ENCODE data around the gene IL20RB.

Gene IL20RB

GRCh38 chr3:136957751-136958288 lies at the start of gene IL20RB:
IL20RB (plus strand) TSS chr3:136957983; CDS start chr3:136958114, 131 bp downstream.
- no peak for DNase-seq

- DNase-seq = no peak
Observed at GRCh38 chr3:136908297-136908696, 49.5 kb upstream of the IL20RB start.

DNA sequence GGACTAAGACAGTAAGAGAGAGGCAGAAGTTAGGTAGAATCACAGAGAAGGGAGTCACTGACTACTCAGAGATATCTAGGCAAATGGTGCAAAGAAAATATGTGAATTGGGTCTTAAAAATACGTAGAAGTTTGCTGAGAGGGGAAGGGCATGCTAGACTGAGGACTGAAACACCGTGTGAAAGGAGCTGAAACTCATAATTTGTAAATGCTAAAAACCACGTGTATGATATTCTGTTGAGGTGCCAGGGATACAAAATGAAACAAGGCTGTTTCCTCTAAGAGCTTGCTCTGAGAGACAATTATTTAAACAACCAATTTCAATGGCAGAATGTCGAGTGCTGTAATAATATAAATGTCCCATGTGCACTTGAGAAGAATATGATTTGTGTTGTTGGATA lies 48.6 kb upstream of the IL20RB start:
- DNase-seq = no peak

- DNase-seq = no peak
Observed at GRCh38 chr3:136910697-136911096, 47.1 kb upstream of the IL20RB start.

GRCh38 chr3:136913168-136913567 lies 44.6 kb upstream of the IL20RB start:
- no peak for DNase-seq

DNA sequence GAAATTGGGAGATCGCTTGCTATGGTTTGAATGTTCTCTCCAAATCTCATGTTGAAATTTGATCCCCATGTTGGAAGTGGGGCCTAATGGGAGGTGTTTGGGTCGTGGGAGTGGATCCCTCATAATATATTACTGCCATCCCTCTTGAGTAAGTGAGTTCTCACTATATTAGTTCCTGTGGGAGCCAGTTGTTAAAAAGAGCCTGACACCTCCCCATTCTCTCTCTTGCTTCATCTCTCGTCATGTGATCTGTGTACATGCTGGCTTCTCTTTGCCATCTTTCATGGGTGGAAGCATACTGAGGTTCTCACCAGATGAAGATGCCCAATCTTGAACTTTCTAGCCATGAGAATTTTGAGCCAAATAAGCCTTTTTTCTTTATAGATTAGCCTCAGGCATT lies 43.0 kb upstream of the IL20RB start:
- DNase-seq = no peak

- no peak for DNase-seq
Observed at GRCh38 chr3:136916223-136916622, 41.6 kb upstream of the IL20RB start.

DNA sequence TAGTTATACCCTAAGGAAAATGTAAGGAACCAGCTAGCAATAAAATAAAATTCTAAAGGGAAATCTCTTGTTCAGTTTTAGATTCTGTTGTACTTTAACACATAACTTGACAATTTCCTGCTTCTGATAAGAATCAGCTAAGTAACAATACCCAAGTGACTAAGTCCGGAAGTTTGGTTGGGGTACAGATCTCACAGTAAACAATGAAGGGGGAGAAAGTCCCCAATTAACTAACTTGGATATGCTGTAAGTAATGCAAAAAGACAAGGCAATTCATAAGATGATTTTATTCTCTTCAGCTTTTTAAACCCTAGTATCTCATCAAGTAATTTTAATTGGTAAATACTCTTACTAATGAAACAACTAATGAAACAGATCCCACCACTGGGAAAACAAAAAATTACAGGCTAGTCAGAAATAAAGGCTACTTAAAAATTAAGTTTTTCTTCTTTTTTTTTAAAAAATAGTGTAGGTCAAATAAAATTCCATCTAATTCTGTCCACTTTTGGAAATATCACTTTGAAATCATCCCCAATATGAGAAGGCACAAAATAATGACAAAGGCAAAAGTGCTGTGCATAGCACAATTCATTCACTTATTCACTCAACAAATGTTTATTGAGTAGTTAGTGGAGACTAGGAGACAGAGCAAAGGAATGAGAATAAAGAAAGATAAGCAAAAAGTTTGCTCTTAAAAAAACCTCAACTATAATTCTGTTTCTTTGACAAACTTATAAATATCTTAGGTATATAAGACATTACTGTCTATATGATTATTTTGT lies 37.8 kb upstream of the IL20RB start:
- no peak for DNase-seq

DNA sequence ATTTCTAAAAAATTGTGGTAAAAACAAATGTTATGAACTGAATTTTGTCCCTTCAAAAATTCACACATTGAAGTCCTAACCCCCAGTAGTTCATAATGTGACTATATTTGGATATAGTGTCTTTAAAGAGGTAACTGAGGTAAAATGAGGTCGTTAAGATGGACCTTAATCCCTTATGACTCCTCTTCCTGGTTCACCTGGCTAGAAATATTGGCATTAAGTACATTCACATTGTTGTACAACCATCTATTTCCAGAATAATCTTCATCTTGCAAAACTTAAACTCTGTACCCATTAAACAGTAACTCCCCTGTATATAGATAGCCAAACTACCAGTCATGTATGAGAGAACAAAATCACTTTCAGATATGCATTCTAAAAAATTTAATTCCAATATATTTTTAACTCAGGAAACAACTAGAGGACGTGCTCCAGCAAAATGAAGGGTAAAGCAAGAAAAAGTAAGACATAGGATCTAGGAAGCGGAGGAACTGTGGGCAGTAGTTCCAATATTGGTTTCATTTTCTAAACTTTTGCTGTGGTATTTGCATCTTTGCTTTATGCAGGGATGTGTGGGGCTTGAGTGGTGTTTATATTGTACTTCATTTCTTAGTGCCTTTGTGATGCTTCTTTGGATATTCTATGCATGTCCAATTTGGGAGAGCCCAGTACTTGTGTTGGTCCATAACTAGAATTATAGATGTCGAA lies 36.7 kb upstream of the IL20RB start:
- no peak for DNase-seq

- no peak for DNase-seq
Observed at GRCh38 chr3:136925425-136926190, 32.2 kb upstream of the IL20RB start.

DNA sequence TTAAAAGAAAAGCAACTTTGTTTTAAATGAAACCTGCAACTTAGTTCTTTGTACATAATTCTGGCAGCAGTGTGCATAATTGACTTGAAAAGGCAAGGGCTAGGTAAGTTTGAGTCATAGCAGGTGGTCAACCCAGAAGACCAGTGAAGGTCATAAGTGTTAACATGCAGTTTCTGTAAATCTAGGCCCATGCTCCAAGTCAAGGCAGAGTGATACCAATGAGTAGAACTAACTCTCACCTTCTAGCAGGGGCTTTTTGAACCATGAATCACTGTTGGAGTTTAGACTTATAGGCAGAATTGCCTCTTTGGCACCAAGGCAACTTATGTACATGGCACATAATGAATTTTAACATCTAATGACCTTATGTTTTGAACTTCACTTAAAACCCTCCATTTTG lies 29.5 kb upstream of the IL20RB start:
- DNase-seq = no peak

DNA sequence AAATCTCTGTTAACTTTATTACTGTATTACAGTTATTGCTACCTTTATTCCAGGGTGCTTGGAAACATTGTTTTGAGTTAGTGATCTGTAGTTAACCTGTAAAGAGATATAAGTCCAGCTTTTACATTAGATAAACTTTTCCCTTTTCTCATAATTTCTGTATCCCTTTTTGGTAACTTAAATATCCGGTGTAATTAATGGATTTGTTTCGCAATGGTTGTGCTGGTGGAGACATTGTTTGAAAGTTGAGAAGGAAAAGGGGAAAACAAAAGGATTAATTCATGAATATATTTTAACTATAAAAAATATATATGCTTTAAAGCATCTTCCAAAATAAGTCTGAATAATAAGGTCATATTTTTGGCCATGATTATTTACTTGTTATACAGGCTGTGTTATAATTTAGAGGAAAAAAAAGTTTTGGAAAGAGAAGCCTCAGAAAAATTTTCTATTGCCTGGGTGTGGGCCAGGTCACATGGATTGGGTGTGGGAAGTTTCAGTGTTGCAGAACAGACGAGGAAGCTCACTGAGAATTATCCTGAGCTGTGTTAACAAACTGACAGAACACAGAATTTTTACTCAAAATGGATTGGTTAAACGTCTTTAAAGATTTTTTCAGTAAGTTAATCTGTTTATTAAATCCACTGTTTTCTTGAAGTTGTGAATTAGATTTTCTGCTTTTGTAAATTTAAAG lies 27.7 kb upstream of the IL20RB start:
- no peak for DNase-seq

DNA sequence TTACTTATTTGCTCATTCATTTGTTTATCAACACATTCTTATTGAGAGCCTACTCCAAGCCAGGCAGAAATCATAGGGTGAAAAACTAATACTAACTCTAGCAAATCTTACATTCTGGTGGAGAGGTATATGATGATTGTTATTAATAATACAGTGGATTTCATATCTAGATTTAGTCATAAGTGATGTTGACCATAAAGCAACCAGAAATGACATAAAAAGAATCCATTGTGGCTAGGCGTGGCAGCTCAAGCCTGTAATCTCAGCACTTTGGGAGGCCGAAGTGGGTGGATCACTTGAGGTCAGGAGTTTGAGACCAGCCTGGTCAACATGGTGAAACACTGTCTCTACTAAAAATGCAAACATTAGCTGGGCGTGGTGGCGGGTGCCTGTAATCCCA lies 26.2 kb upstream of the IL20RB start:
- no peak for DNase-seq

DNA sequence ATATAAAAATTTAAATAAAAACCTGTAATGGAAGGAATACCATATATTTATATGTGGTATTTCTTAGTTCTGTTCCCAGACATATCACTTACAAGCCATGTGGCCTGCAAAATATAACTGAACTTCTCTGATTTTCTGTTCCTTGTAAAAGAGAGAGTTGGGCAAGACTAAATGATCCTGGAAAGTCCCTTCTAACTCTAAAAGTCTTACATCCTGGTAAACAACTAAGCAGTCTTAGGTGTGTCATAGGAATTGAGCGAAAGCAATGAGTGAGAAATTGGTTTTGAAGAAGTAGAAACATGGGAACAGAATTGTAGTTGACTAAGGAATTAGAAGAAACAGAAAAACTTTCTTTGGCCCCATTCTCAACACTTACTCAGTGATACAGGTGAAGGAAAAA lies 25.3 kb upstream of the IL20RB start:
- DNase-seq = no peak

DNA sequence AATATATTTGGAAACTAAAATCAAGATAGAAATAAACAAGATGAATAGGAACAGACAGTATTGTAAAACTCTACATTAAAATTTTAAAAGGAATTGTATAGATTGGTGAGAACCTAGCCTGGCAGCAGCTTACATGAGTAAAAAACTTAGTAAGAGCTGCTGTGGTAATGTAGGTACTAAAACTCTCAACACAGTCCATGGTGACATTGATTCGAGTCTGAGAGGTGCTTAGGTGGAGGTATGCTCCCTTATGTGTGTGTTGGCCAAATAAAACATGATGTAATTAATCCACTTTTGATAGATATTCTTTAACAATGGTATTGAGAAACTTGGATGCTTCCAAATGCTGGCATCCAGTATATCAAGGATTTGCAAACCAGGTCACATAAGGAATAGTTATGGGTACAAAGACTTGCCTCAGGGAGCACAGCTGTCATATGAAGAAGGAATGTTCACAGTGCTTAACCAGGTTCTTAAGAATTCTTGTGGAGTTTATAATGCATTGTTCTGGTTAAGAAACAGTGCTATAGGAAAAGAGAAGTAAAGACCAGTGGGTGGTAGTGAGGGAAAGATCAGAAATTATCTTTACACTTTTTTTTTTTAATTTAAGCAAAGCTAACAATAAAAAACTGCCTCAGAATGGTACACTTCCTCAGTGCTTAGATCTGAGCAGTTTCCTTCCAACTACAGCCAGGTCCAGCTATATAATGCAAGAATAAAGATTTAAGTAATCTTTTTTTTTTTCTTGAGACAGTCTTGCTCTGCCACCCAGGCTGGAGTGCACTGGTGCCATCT lies 24.6 kb upstream of the IL20RB start:
- DNase-seq = no peak

- no peak for DNase-seq
Observed at GRCh38 chr3:136937175-136937574, 20.6 kb upstream of the IL20RB start.

GRCh38 chr3:136937851-136938250 lies 19.9 kb upstream of the IL20RB start:
- DNase-seq = no peak

- no peak for DNase-seq
Observed at GRCh38 chr3:136938334-136938733, 19.4 kb upstream of the IL20RB start.

DNA sequence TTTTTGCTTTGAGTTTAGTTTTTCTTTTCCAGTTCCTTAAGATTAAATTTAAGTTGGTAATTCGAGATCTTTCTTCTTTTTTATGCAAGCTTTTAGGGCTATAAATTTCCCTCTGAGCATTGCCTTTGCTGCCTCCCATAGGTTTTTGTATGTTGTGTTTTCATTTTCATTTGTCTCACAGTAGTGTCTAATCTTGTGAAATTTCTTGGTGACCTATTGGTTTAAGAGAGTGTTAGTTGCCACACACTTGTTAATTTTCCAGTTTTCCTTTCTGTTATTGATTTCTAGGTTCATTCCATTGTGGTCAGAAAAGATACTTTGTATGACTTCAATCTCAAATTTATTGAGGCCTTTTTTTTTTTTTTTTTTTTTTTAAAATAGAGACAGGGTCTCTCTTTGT lies 18.3 kb upstream of the IL20RB start:
- DNase-seq = no peak

DNA sequence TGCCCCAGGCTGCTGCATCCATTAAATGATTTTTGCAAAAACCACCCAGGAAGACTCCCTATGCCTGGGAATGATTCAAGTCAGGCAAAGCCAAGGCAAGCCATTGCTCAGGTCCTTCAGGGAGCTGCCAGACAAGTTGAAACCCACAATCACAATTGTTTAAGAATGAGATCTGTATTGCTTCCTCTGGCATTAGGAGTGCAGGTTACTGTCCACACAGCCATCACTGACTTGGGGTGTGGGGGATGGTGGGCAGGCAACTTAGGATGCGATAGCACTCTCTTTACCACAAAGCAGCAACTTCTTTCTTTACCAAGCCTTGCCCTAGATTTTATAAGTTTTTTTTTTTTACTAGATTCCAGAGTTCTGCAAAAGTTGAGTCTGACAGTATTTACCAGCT lies 15.0 kb upstream of the IL20RB start:
- no peak for DNase-seq

- no peak for DNase-seq
Observed at GRCh38 chr3:136943436-136943835, 14.3 kb upstream of the IL20RB start.

- DNase-seq = no peak
Observed at GRCh38 chr3:136946978-136947377, 10.8 kb upstream of the IL20RB start.
